ENCODE data around the gene AURKB.

- no peak for TF ChIP-seq CTCF (IDR thresholded peaks at IDR 0.05)
- TF ChIP-seq POLR2A (IDR thresholded peaks at IDR 0.05): no peak
- no peak for TF ChIP-seq POLR2AphosphoS5 (IDR thresholded peaks at IDR 0.05)
- TF ChIP-seq EP300 (IDR thresholded peaks at IDR 0.05): no peak
Measured at GRCh38 chr17:8234361-8235270, 24.2 kb upstream of the AURKB start.

All from upper lobe of left lung (tissue), 4 donors.